RWPE2 (cell line): ENCODE results near the gene MUC22.

Source experiments
- ATAC-seq: fragments of 200-7000 bp; cut with Tn5 transposase; 3 replicates; pipeline ENCODE4 v1.9.1; 2021; ENCODE audit warnings: low read depth
- DNase-seq: peaks from one replicate; pipeline ENCODE4 v3.0.0-alpha.2; 2020; ENCODE audit warnings: low spot score
- H3K27ac ChIP-seq: fragments of 450-650 bp; 2 replicates; pipeline ENCODE4 v1.5.1; 2017; ENCODE audit warnings: mild to moderate bottlenecking; ENCODE audit not compliant: poor library complexity, severe bottlenecking
- H3K27me3 ChIP-seq: fragments of 250-450 bp; sonication (Bioruptor Pico); 2 replicates; pipeline ENCODE4 v1.5.1; 2021; ENCODE audit warnings: mild to moderate bottlenecking, moderate library complexity; ENCODE audit not compliant: insufficient read depth, poor library complexity, severe bottlenecking
- H3K36me3 ChIP-seq: fragments of 250-450 bp; sonication (Bioruptor Pico); 2 replicates; pipeline ENCODE4 v1.5.1; 2020; ENCODE audit warnings: low read depth, mild to moderate bottlenecking, moderate library complexity
- H3K4me1 ChIP-seq: fragments of 250-450 bp; sonication (Bioruptor Pico); 2 replicates; pipeline ENCODE4 v1.5.1; 2021; ENCODE audit warnings: mild to moderate bottlenecking, moderate library complexity; ENCODE audit not compliant: insufficient read depth, poor library complexity, severe bottlenecking
- H3K4me3 ChIP-seq: fragments of 250-450 bp; sonication (Bioruptor Pico); 2 replicates; pipeline ENCODE4 v1.5.1; 2021; ENCODE audit warnings: mild to moderate bottlenecking, moderate library complexity; ENCODE audit not compliant: severe bottlenecking
- H3K9me3 ChIP-seq: fragments of 250-450 bp; sonication (Bioruptor Pico); 2 replicates; pipeline ENCODE4 v1.5.1; 2021; ENCODE audit warnings: mild to moderate bottlenecking, moderate library complexity; ENCODE audit not compliant: severe bottlenecking
- TF ChIP-seq, protein P1 (sequence below): fragments of 450-650 bp; IDR thresholded peaks from one replicate; pipeline ENCODE4 v1.5.1; 2017; ENCODE audit warnings: mild to moderate bottlenecking, moderate library complexity; ENCODE audit not compliant: poor library complexity, severe bottlenecking

The MUC22 gene

GRCh38 chr6:31057426-31058003 lies 47.2 kb downstream of the MUC22 start:
- Histone ChIP-seq H3K27ac (peak overlapping the region; percentile 96), H3K9me3 (no peaks in the 10 kb centered on the region), H3K27me3 (no peaks in the 10 kb centered on the region), H3K36me3 (no peaks in the 10 kb centered on the region), H3K4me1 (peaks cover 42% of the 10 kb centered on the region), H3K4me3 (no peak overlapping the region)
- TF ChIP-seq, protein P1, sequence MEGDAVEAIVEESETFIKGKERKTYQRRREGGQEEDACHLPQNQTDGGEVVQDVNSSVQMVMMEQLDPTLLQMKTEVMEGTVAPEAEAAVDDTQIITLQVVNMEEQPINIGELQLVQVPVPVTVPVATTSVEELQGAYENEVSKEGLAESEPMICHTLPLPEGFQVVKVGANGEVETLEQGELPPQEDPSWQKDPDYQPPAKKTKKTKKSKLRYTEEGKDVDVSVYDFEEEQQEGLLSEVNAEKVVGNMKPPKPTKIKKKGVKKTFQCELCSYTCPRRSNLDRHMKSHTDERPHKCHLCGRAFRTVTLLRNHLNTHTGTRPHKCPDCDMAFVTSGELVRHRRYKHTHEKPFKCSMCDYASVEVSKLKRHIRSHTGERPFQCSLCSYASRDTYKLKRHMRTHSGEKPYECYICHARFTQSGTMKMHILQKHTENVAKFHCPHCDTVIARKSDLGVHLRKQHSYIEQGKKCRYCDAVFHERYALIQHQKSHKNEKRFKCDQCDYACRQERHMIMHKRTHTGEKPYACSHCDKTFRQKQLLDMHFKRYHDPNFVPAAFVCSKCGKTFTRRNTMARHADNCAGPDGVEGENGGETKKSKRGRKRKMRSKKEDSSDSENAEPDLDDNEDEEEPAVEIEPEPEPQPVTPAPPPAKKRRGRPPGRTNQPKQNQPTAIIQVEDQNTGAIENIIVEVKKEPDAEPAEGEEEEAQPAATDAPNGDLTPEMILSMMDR = no peak
- peak; percentile 15 for ATAC-seq
- no peak for DNase-seq

GRCh38 chr6:31058128-31058894 lies 48.0 kb downstream of the MUC22 start:
- Histone ChIP-seq H3K27me3 (no peaks in the 10 kb centered on the region), H3K27ac (peak overlapping the region; percentile 96), H3K4me1 (peaks cover 42% of the 10 kb centered on the region), H3K9me3 (no peaks in the 10 kb centered on the region), H3K36me3 (no peaks in the 10 kb centered on the region), H3K4me3 (no peak overlapping the region)
- DNase-seq (peak; percentile 76), ATAC-seq (peak; percentile 83)
- TF ChIP-seq, protein P1 = peak; percentile 36

DNA sequence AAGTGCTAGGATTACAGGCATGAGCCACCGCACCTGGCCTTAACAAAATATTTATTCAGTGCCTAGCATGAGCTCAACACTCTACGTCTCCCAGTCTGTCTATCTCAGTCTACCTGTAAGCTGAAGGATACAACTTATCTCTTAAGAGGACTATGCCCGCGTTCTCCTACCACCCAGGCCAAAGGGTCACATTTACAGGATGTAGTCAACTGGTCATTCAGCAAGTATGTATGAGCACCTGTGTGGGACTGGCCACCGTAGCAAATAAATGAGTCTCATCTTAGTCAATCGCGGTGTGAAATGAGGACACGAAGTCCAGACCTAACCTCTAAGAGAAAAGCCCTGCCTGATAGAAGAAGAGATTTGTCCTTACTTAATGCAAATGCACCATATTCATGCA lies 49.9 kb downstream of the MUC22 start:
- Histone ChIP-seq H3K4me3 (no peak overlapping the region), H3K36me3 (no peaks in the 10 kb centered on the region), H3K9me3 (no peaks in the 10 kb centered on the region), H3K27me3 (no peaks in the 10 kb centered on the region), H3K4me1 (peaks cover 42% of the 10 kb centered on the region), H3K27ac (peak overlapping the region; percentile 96)
- no peak for DNase-seq
- ATAC-seq = peak; percentile 34; the same call in 2 of the 3 replicates
- TF ChIP-seq, protein P1 = no peak

GRCh38 chr6:31063906-31064435 lies 53.7 kb downstream of the MUC22 start:
- Histone ChIP-seq H3K27me3 (no peaks in the 10 kb centered on the region), H3K4me1 (peaks cover 16% of the 10 kb centered on the region), H3K27ac (no peak overlapping the region), H3K9me3 (no peaks in the 10 kb centered on the region), H3K36me3 (no peaks in the 10 kb centered on the region), H3K4me3 (no peak overlapping the region)
- DNase-seq (no peak), ATAC-seq (no peak)
- TF ChIP-seq, protein P1 = no peak
